ENCODE results near the gene PCGF3. TPM values are rescaled to one million over a fixed set of nuclear protein-coding genes. Genes with fewer than 3 reads are reported as not detected.
A peak's percentile ranks its signal among the peaks of the same experiment; 100 is the strongest.

Gene PCGF3
- total RNA-seq, 1 experiment from 2014 or later = 66.3 TPM

DNA sequence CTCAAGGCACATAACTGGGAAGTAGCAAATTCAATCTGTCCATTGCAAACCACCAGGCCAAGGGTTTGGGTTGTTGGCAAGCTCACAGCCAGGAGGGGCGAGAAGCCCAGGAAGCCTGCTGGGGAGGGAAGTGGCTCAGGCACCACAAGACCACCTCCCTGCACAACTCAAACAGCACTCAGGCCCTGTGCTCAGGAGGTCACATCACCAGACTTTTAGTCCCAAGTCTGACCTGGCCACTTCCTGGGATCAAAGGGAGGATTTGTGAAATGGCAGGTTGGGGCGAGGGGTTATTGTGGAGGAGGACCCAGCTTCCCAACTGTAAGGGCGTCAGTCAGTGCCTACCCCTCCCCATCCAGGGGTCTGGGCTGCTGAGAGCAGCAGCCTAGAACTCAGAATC, 33.9 kb upstream of the PCGF3 start (continued):
- TF ChIP-seq, protein P1, sequence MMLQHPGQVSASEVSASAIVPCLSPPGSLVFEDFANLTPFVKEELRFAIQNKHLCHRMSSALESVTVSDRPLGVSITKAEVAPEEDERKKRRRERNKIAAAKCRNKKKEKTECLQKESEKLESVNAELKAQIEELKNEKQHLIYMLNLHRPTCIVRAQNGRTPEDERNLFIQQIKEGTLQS (IDR thresholded peaks at IDR 0.05) = no peak
- TF ChIP-seq ZNF274 (IDR thresholded peaks at IDR 0.05; ENCODE audit: low read depth, low read length) = no peak

DNA sequence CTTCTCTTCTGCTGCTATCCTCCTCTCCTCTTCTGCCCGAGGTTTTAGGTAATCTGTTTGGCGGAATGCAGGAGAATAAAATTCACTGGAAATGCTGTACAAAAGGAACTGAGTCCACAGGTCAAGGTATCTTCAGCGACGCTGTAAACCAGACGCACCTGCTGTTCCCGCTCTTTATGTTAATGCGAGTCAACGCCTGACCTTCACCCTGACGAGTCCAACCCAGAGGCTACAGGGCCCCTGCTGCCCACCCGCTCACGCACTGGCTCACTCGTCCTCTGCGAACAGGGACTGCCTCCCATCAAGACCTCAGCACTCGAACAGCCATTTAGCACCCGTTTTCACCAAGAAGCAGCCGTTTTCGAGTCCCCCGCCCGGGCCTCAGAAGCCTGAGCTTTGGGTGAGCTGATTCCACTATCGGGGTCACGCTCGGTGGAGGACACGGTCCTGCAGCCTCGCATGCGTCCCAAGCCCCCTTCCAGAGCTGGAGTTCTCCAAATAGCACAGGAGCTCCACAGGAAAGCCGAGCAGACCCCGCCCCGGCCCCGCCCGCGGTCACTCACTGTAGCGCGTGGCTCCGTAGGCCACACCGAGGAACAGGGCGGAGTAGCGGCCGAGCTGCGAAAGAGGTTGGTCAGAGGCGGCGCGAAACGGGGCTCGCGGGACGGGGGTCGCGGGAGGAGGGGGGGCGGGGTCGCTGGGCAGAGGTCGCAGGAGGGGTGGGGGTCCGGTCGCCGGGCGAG, 32.1 kb upstream of the PCGF3 start:
- peak; percentile 28 for ATAC-seq
- TF ChIP-seq CEBPB (IDR thresholded peaks at IDR 0.05; ENCODE audit: low read depth) (no peak), CBX3 (IDR thresholded peaks at IDR 0.05; ENCODE audit: low read depth) (no peak), EGR1 (IDR thresholded peaks at IDR 0.05; ENCODE audit: low read depth) (no peak), SRF (IDR thresholded peaks at IDR 0.05; ENCODE audit: low read depth) (no peak), YY1 (IDR thresholded peaks at IDR 0.05; ENCODE audit: extremely low read depth, insufficient replicate concordance, low read depth, low read length) (no peak), ZNF274 (IDR thresholded peaks at IDR 0.05; ENCODE audit: low read depth, low read length) (no peak), RAD21 (IDR thresholded peaks at IDR 0.05; ENCODE audit: low read depth) (no peak), EZH2 (IDR thresholded peaks at IDR 0.05) (no peak), POLR2AphosphoS5 (IDR thresholded peaks at IDR 0.05; ENCODE audit: low read depth, low read length) (no peak), ELF1 (IDR thresholded peaks at IDR 0.05; ENCODE audit: borderline replicate concordance, low read depth) (no peak), ZFX (IDR thresholded peaks at IDR 0.05) (no peak)
- TF ChIP-seq, protein P2, sequence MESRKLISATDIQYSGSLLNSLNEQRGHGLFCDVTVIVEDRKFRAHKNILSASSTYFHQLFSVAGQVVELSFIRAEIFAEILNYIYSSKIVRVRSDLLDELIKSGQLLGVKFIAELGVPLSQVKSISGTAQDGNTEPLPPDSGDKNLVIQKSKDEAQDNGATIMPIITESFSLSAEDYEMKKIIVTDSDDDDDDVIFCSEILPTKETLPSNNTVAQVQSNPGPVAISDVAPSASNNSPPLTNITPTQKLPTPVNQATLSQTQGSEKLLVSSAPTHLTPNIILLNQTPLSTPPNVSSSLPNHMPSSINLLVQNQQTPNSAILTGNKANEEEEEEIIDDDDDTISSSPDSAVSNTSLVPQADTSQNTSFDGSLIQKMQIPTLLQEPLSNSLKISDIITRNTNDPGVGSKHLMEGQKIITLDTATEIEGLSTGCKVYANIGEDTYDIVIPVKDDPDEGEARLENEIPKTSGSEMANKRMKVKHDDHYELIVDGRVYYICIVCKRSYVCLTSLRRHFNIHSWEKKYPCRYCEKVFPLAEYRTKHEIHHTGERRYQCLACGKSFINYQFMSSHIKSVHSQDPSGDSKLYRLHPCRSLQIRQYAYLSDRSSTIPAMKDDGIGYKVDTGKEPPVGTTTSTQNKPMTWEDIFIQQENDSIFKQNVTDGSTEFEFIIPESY (IDR thresholded peaks at IDR 0.05; ENCODE audit: extremely low read depth, insufficient replicate concordance, low read length) = no peak
- TF ChIP-seq, protein P3, sequence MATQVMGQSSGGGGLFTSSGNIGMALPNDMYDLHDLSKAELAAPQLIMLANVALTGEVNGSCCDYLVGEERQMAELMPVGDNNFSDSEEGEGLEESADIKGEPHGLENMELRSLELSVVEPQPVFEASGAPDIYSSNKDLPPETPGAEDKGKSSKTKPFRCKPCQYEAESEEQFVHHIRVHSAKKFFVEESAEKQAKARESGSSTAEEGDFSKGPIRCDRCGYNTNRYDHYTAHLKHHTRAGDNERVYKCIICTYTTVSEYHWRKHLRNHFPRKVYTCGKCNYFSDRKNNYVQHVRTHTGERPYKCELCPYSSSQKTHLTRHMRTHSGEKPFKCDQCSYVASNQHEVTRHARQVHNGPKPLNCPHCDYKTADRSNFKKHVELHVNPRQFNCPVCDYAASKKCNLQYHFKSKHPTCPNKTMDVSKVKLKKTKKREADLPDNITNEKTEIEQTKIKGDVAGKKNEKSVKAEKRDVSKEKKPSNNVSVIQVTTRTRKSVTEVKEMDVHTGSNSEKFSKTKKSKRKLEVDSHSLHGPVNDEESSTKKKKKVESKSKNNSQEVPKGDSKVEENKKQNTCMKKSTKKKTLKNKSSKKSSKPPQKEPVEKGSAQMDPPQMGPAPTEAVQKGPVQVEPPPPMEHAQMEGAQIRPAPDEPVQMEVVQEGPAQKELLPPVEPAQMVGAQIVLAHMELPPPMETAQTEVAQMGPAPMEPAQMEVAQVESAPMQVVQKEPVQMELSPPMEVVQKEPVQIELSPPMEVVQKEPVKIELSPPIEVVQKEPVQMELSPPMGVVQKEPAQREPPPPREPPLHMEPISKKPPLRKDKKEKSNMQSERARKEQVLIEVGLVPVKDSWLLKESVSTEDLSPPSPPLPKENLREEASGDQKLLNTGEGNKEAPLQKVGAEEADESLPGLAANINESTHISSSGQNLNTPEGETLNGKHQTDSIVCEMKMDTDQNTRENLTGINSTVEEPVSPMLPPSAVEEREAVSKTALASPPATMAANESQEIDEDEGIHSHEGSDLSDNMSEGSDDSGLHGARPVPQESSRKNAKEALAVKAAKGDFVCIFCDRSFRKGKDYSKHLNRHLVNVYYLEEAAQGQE (IDR thresholded peaks at IDR 0.05; ENCODE audit: low read depth) = no peak
- TF ChIP-seq, protein P4, sequence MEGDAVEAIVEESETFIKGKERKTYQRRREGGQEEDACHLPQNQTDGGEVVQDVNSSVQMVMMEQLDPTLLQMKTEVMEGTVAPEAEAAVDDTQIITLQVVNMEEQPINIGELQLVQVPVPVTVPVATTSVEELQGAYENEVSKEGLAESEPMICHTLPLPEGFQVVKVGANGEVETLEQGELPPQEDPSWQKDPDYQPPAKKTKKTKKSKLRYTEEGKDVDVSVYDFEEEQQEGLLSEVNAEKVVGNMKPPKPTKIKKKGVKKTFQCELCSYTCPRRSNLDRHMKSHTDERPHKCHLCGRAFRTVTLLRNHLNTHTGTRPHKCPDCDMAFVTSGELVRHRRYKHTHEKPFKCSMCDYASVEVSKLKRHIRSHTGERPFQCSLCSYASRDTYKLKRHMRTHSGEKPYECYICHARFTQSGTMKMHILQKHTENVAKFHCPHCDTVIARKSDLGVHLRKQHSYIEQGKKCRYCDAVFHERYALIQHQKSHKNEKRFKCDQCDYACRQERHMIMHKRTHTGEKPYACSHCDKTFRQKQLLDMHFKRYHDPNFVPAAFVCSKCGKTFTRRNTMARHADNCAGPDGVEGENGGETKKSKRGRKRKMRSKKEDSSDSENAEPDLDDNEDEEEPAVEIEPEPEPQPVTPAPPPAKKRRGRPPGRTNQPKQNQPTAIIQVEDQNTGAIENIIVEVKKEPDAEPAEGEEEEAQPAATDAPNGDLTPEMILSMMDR (IDR thresholded peaks at IDR 0.05 in 2 of 3, conservative IDR thresholded peaks at IDR 0.05 in 1 of 3; ENCODE audit: borderline replicate concordance in 1 of 3, insufficient read depth in 1 of 3, low read depth in 2 of 3, low read length in 2 of 3) = no peak
- TF ChIP-seq, protein P1 (IDR thresholded peaks at IDR 0.05) = no peak

More for the DNA sequence above, 32.1 kb upstream of the PCGF3 start:
- Histone ChIP-seq H3K9me3 (ENCODE audit: control insufficient read depth in 1 of 2, insufficient read depth in 1 of 2, low read depth in 1 of 2, low read length in 2 of 2) (no peaks in the 10 kb centered on the region), H3K9me2 (ENCODE audit: insufficient read depth) (no peaks in the 10 kb centered on the region), H3K36me3 (ENCODE audit: control insufficient read depth in 1 of 2, insufficient read depth in 2 of 2, low read length in 2 of 2) (peaks cover 10 to 24% of the 10 kb centered on the region in 2 experiments), H2AFZ (ENCODE audit: low read depth, low read length, poor library complexity, severe bottlenecking) (no peak overlapping the region), H3K4me1 (ENCODE audit: control insufficient read depth in 1 of 2, insufficient read depth in 2 of 2, low read length in 2 of 2) (peaks cover 21 to 52% of the 10 kb centered on the region in 2 experiments), H3K4me2 (ENCODE audit: low read length) (peak overlapping the region; percentile 93), H3K27me3 (ENCODE audit: insufficient read depth, low read length) (no peaks in the 10 kb centered on the region), H3K27ac (ENCODE audit: low read depth, low read length) (peak overlapping the region; percentile 76), H3K4me3 (replicated peaks in 1 of 2; ENCODE audit: low read depth in 1 of 2, low read length in 2 of 2) (peak overlapping the region; percentile 66 to 91), H3K9ac (ENCODE audit: low read length) (peak overlapping the region; percentile 95), H4K20me1 (ENCODE audit: insufficient read depth) (no peaks in the 10 kb centered on the region), H3K79me2 (ENCODE audit: insufficient read depth, low read length) (peaks cover 26% of the 10 kb centered on the region)
- CTCF ChIA-PET = interaction anchor here (1.0 to 1.6 kb wide), 3 partner anchors 11 to 71 kb away, joined by 7 to 14 read pairs (median 8); no protein-coding TSS in a partner anchor
- intact Hi-C loops (cut with micrococcal nuclease) = loop anchor here (1.0 to 10.0 kb wide), 2 partner anchors 71 to 199 kb away; no protein-coding TSS in a partner anchor
- TSS peak; percentile 63 for BruUV-seq (replicated peaks)
- no peak for DNase-seq (ENCODE audit: low read depth, low spot score)
- RAD21 ChIA-PET (ENCODE audit: low non-redundant PET in 1 of 2, low total read pairs in 2 of 2, uncharacterized antibody in 2 of 2, unreplicated experiment in 2 of 2) = no interaction called here
- POLR2A ChIA-PET = interaction anchor here (0.8 to 1.2 kb wide), 3 partner anchors 10 to 93 kb away, joined by 3 to 6 read pairs (median 3); no protein-coding TSS in a partner anchor
